ENCODE measurements around the gene ABCC1.
A peak's percentile ranks its signal among the peaks of the same experiment; 100 is the strongest.
"Not testable (repeated sequence)": the region's sequence is repeated elsewhere in the genome, so short reads cannot be mapped to it uniquely, and the experiment has no call there.

Gene ABCC1

GRCh38 chr16:16084874-16085273, 135.5 kb downstream of the ABCC1 start:
- no peak for DNase-seq

GRCh38 chr16:16086653-16087446, 137.4 kb downstream of the ABCC1 start:
- DNase-seq = no peak

GRCh38 chr16:16090238-16090637, 140.8 kb downstream of the ABCC1 start:
- DNase-seq = no peak

- DNase-seq = peak; percentile 10
Observed at GRCh38 chr16:16092925-16093627, 143.7 kb downstream of the ABCC1 start.

GRCh38 chr16:16093628-16094332, 144.4 kb downstream of the ABCC1 start:
- no peak for DNase-seq

GRCh38 chr16:16095646-16096045, 146.2 kb downstream of the ABCC1 start:
- DNase-seq = peak; percentile 12

GRCh38 chr16:16096121-16096857, 146.9 kb downstream of the ABCC1 start:
- peak; percentile 70 for DNase-seq

- no peak for DNase-seq
Observed at GRCh38 chr16:16096858-16097213, 147.4 kb downstream of the ABCC1 start.

GRCh38 chr16:16099320-16099719, 149.9 kb downstream of the ABCC1 start:
- DNase-seq = no peak

- no peak for DNase-seq
Observed at GRCh38 chr16:16100631-16101030, 151.2 kb downstream of the ABCC1 start.

- DNase-seq = no peak
Observed at GRCh38 chr16:16101585-16101984, 152.2 kb downstream of the ABCC1 start.

- no peak for DNase-seq
Observed at GRCh38 chr16:16102738-16103137, 153.3 kb downstream of the ABCC1 start.

- DNase-seq = not testable (repeated sequence)
Observed at GRCh38 chr16:16104132-16104803, 154.9 kb downstream of the ABCC1 start.

GRCh38 chr16:16104804-16105141, 155.4 kb downstream of the ABCC1 start:
- DNase-seq = not testable (repeated sequence)

GRCh38 chr16:16105646-16106045, 156.2 kb downstream of the ABCC1 start:
- DNase-seq = no peak

- no peak for DNase-seq
Observed at GRCh38 chr16:16106466-16106865, 157.1 kb downstream of the ABCC1 start.

GRCh38 chr16:16107839-16108238, 158.4 kb downstream of the ABCC1 start:
- DNase-seq = no peak

GRCh38 chr16:16108759-16109158, 159.3 kb downstream of the ABCC1 start:
- DNase-seq = no peak

- no peak for DNase-seq
Observed at GRCh38 chr16:16109453-16110110, 160.2 kb downstream of the ABCC1 start.

- no peak for DNase-seq
Observed at GRCh38 chr16:16110111-16110490, 160.7 kb downstream of the ABCC1 start.

- no peak for DNase-seq
Observed at GRCh38 chr16:16111639-16112038, 162.2 kb downstream of the ABCC1 start.

GRCh38 chr16:16112450-16113053, 163.1 kb downstream of the ABCC1 start:
- DNase-seq = no peak

Measured in fibroblast of skin of right biceps (primary cell).